ENCODE measurements around the gene LUC7L3.

GRCh38 chr17:50778471-50778870, 59.1 kb downstream of the LUC7L3 start:
- no peak for TF ChIP-seq ZNF658 (tag by site-specific recombination; IDR thresholded peaks at IDR 0.05)
- no peak for TF ChIP-seq HOXA7 (CRISPR knock-in tag; IDR thresholded peaks at IDR 0.05; ENCODE audit: borderline replicate concordance)
- TF ChIP-seq REST (tag by site-specific recombination; IDR thresholded peaks at IDR 0.05), result no peak
- TF ChIP-seq ZNF561 (tag by site-specific recombination; IDR thresholded peaks at IDR 0.05; ENCODE audit: borderline replicate concordance), result no peak
